Peyer's patch (tissue), 4 donors: ENCODE measurements around the gene ACAP1. TPM values are rescaled to one million over a fixed set of nuclear protein-coding genes. Genes with fewer than 3 reads are reported as not detected.

ENCODE experiments used
- DNase-seq, 3 donors: peaks; one replicate each; pipeline ENCODE4 v3.0.0-alpha.2; 2017 to 2019
- H3K27ac ChIP-seq, 4 donors: fragments of 200-600 bp; sonication (generic); one replicate each; pipeline ENCODE4 v1.5.1; 2016 to 2019
- H3K27me3 ChIP-seq, 2 donors: fragments of 200-600 bp; sonication (generic); one replicate each; pipeline ENCODE4 v1.5.1; 2019
- H3K36me3 ChIP-seq, 3 donors: fragments of 200-600 bp; sonication (generic); one replicate each; pipeline ENCODE4 v1.5.1; 2016 to 2019
- H3K4me1 ChIP-seq, 4 donors: fragments of 200-600 bp; sonication (generic); one replicate each; pipeline ENCODE4 v1.5.1; 2016 to 2019
- H3K4me3 ChIP-seq, 4 donors: fragments of 200-600 bp; sonication (generic); 1 replicate in 3 of 4; 2 replicates in 1 of 4; pipeline ENCODE4 v1.5.1; 2016 to 2019; ENCODE audit warnings: mild to moderate bottlenecking in 1 of 4
- H3K9me3 ChIP-seq, 4 donors: fragments of 200-600 bp; sonication (generic); one replicate each; pipeline ENCODE4 v1.5.1; 2016 to 2019; ENCODE audit warnings: mild to moderate bottlenecking in 1 of 4
- POLR2A ChIP-seq, 2 donors: fragments of 450-650 bp; IDR thresholded peaks; one replicate each; pipeline ENCODE4 v1.5.1; 2017; ENCODE audit warnings: antibody characterized with exemption in 2 of 2, mild to moderate bottlenecking in 2 of 2, moderate library complexity in 2 of 2
- total RNA-seq, 4 donors: library from RNA; depleted of rRNA; stranded (reverse); fragments of >200 nt; gene quantifications; one replicate each; pipeline ENCODE4 v1.1.0, GENCODE V29; 2016
- TF ChIP-seq, protein P1 (sequence below), 6 experiments: fragments of 450-650 bp in 4 of 6; fragments of 200-600 bp in 2 of 6; sonication (generic) in 1 of 6; IDR thresholded peaks; one replicate each; pipeline ENCODE4 v1.5.1; 2017 to 2019; ENCODE audit warnings: antibody characterized with exemption in 6 of 6, mild to moderate bottlenecking in 3 of 6, moderate library complexity in 1 of 6

Gene ACAP1
- total RNA-seq, 4 donors from 2014 or later: 15.6 to 696 (median 24.0) TPM

DNA sequence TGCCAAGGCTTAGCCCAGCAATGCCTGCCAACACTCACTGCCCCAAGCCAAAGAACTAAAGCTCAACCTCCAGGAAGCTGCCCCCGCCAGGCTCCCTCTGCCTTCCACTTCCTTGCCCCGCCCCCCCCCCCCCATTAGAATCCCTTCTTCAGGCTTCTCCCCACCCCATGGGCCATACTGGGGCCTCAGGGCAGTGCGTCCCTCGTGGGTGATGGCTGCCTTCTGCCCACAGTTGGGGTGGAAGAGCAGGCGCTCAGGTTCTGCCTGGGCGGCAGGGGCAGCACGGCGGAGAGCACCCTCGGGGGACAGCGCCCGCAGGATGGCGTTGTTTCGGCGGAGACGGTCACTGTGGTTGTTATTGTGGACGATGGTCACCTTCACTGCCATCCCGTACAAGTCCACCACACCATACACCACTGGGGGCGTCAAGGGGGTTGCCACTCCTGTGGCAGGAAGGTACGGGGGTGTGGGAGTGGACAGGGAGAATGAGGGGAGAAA, 11.2 kb upstream of the ACAP1 start:
- peaks cover 0 to 55% (median 0%) of the 10 kb centered on the region in 3 donors for H3K36me3 ChIP-seq
- H3K4me3 ChIP-seq: no peak overlapping the region

DNA sequence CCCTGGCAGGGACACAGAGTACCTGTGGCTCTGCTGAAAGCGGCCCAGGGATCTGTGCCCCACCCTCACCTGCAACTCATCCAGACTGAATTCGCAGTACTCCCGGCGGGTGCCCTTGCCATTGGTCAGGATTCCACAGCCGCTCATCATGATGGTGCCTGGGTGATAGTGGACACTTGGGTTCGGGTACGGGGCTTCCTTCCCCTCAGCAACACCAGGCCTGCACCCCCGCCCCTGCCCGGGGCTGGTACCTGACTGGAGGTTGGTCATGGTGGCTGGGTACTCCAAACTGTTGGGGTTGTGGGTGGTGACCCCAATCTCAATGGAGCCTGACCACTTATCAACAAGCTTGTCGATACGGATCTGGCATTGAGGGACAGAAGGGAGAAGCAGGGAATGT, 10.1 kb upstream of the ACAP1 start:
- Histone ChIP-seq H3K27me3 (no peaks in the 10 kb centered on the region), H3K27ac (no peak overlapping the region), H3K36me3 (peaks cover 0 to 44% (median 0%) of the 10 kb centered on the region in 3 donors), H3K4me3 (no peak overlapping the region), H3K4me1 (peaks cover 0 to 18% (median 9%) of the 10 kb centered on the region in 4 donors), H3K9me3 (no peaks in the 10 kb centered on the region)
- no peak for DNase-seq
- TF ChIP-seq POLR2A (IDR thresholded peaks at IDR 0.05): no peak
- TF ChIP-seq, protein P1, sequence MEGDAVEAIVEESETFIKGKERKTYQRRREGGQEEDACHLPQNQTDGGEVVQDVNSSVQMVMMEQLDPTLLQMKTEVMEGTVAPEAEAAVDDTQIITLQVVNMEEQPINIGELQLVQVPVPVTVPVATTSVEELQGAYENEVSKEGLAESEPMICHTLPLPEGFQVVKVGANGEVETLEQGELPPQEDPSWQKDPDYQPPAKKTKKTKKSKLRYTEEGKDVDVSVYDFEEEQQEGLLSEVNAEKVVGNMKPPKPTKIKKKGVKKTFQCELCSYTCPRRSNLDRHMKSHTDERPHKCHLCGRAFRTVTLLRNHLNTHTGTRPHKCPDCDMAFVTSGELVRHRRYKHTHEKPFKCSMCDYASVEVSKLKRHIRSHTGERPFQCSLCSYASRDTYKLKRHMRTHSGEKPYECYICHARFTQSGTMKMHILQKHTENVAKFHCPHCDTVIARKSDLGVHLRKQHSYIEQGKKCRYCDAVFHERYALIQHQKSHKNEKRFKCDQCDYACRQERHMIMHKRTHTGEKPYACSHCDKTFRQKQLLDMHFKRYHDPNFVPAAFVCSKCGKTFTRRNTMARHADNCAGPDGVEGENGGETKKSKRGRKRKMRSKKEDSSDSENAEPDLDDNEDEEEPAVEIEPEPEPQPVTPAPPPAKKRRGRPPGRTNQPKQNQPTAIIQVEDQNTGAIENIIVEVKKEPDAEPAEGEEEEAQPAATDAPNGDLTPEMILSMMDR (IDR thresholded peaks at IDR 0.05): no peak

More for the DNA sequence above, 11.2 kb upstream of the ACAP1 start:
- Histone ChIP-seq H3K27me3 (no peaks in the 10 kb centered on the region), H3K4me1 (peaks cover 0 to 11% (median 3%) of the 10 kb centered on the region in 4 donors), H3K27ac (no peak overlapping the region), H3K9me3 (no peaks in the 10 kb centered on the region)
- TF ChIP-seq, protein P1 (IDR thresholded peaks at IDR 0.05): no peak
- no peak for TF ChIP-seq POLR2A (IDR thresholded peaks at IDR 0.05)
- DNase-seq: no peak

DNA sequence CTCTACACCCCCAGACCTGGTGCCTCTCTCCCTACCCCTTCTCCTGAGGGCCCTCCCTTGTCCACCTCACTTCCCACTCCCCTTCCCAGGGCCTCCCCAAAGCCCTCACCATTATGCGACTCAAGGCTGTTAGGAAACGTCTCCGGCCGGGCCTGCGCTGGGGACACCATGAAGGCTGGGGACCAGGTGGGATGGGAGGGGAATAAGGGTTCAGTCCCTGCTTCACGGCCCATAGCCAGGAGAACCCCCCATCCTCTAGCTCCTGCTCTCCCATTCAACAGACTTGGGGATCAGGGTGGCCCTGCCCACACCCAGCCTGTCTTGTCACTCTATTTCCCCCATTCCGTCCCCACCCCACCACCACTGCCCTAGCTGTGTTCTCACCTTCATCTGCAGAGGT, 9.3 kb upstream of the ACAP1 start:
- Histone ChIP-seq H3K36me3 (peaks cover 0 to 35% (median 0%) of the 10 kb centered on the region in 3 donors), H3K4me1 (peaks cover 0 to 18% (median 11%) of the 10 kb centered on the region in 4 donors), H3K9me3 (no peaks in the 10 kb centered on the region), H3K4me3 (no peak overlapping the region), H3K27ac (no peak overlapping the region), H3K27me3 (no peaks in the 10 kb centered on the region)
- no peak for TF ChIP-seq POLR2A (IDR thresholded peaks at IDR 0.05)
- TF ChIP-seq, protein P1 (IDR thresholded peaks at IDR 0.05): no peak
- no peak for DNase-seq

DNA sequence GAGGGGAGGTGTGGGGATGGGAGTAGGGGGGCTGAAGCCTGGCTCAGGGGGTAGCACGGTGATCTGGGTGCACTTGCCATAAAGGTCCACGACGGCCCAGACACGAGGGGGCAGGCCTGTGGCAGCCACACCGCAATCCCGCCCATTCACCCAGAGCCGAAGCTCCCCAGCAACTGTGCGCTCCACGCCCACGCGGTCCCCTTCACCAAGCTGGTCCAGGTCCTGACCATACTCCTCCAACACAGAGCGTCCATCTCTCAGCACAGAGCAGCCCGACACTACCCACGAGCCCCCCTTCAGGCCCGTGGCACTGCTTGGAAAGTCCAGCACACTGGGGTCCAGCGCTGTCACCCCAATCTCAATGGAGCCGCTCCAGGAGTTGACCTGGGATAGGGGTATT, 8.8 kb upstream of the ACAP1 start:
- H3K27me3 ChIP-seq: no peaks in the 10 kb centered on the region
- DNase-seq: no peak
- H3K36me3 ChIP-seq: peaks cover 0 to 31% (median 0%) of the 10 kb centered on the region in 3 donors
- H3K9me3 ChIP-seq: no peaks in the 10 kb centered on the region
- TF ChIP-seq, protein P1 (IDR thresholded peaks at IDR 0.05): no peak
- no peak for TF ChIP-seq POLR2A (IDR thresholded peaks at IDR 0.05)
- H3K4me1 ChIP-seq: peaks cover 0 to 18% (median 11%) of the 10 kb centered on the region in 4 donors
- no peak overlapping the region for H3K27ac ChIP-seq
- H3K4me3 ChIP-seq: no peak overlapping the region

DNA sequence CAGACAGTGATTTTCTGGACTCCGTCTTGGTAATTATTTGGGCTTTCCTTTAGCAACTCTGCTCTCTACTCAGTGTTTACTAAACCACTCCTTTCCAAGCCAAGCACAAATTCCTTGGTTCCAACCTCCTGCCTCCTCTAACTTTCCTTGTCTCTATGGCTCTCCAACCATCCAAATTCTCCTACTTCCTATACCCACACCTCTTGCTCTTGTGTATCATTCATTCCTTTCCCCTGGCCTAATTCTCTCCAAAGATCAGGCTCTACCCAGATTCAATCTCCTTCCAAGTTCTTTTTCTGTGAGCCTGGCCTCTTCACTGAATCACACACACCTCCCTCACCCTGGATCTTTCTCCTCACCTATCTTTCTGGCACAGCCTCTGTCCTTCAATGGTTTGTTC, 8.3 kb upstream of the ACAP1 start:
- Histone ChIP-seq H3K36me3 (peaks cover 0 to 26% (median 0%) of the 10 kb centered on the region in 3 donors), H3K27ac (no peak overlapping the region), H3K27me3 (no peaks in the 10 kb centered on the region), H3K9me3 (no peaks in the 10 kb centered on the region), H3K4me1 (peaks cover 0 to 18% (median 11%) of the 10 kb centered on the region in 4 donors), H3K4me3 (peak overlapping the region in 2 of 4 donors; percentile 69 to 92)
- no peak for DNase-seq
- no peak for TF ChIP-seq POLR2A (IDR thresholded peaks at IDR 0.05)
- TF ChIP-seq, protein P1 (IDR thresholded peaks at IDR 0.05): no peak
